ENCODE data around the gene HYAL1.

The HYAL1 gene

GRCh38 chr3:50341996-50342650 is 38.7 kb upstream of the HYAL1 start:
- peaks cover 80% of the 10 kb centered on the region for H3K27me3 ChIP-seq (ENCODE audit: control insufficient read depth, insufficient read depth, low read length)
- H3K4me3 ChIP-seq (ENCODE audit: low read depth, low read length) = no peak overlapping the region
- H3K4me1 ChIP-seq (ENCODE audit: control insufficient read depth, insufficient read depth, low read length) = peaks cover 3% of the 10 kb centered on the region
- no peaks in the 10 kb centered on the region for H3K36me3 ChIP-seq (ENCODE audit: control insufficient read depth, insufficient read depth, low read length)
- H3K9ac ChIP-seq (ENCODE audit: low read depth, low read length) = no peak overlapping the region
- no peaks in the 10 kb centered on the region for H3K9me3 ChIP-seq (ENCODE audit: control insufficient read depth, insufficient read depth, low read length)

- no peaks in the 10 kb centered on the region for H3K9me3 ChIP-seq (ENCODE audit: control insufficient read depth, insufficient read depth, low read length)
- H3K36me3 ChIP-seq (ENCODE audit: control insufficient read depth, insufficient read depth, low read length) = no peaks in the 10 kb centered on the region
- H3K4me1 ChIP-seq (ENCODE audit: control insufficient read depth, insufficient read depth, low read length) = peaks cover 3% of the 10 kb centered on the region
- H3K27me3 ChIP-seq (ENCODE audit: control insufficient read depth, insufficient read depth, low read length) = peaks cover 77% of the 10 kb centered on the region
- no peak overlapping the region for H3K9ac ChIP-seq (ENCODE audit: low read depth, low read length)
- H3K4me3 ChIP-seq (ENCODE audit: low read depth, low read length) = peak overlapping the region; percentile 58
Measured at GRCh38 chr3:50341537-50341936, 38.2 kb upstream of the HYAL1 start.

DNA sequence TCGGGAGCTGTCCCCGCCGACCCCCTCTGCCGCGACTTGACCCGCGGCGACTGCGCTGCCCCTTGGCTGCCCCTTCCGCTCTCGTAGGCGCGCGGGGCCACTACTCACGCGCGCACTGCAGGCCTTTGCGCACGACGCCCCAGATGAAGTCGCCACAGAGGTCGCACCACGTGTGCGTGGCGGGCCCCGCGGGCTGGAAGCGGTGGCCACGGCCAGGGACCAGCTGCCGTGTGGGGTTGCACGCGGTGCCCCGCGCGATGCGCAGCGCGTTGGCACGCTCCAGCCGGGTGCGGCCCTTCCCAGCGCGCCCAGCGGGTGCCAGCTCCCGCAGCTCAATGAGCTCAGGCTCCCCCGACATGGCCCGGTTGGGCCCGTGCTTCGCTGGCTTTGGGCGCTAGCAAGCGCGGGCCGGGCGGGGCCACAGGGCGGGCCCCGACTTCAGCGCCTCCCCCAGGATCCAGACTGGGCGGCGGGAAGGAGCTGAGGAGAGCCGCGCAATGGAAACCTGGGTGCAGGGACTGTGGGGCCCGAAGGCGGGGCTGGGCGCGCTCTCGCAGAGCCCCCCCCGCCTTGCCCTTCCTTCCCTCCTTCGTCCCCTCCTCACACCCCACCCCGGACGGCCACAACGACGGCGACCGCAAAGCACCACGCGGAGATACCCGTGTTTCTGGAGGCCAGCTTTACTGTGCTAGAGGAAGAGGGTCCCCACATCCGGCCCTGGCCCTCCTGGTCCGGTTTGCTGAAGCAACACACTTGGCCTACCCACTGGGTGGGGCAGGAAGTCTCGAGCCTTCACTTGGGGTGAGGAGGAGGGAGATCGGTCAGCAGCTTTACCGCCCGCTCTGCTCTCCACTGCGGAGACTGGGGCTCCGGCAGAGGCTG is 37.3 kb upstream of the HYAL1 start, which contains the start of gene RASSF1:
Gene RASSF1 (minus strand): TSS at position 389 of the 882 bp plus-strand sequence. CDS start 31 bp downstream, at position 358.
- peaks cover 3% of the 10 kb centered on the region for H3K4me1 ChIP-seq (ENCODE audit: control insufficient read depth, insufficient read depth, low read length)
- H3K9ac ChIP-seq (ENCODE audit: low read depth, low read length) = peak within 1 kb of the TSS; percentile 24
- H3K36me3 ChIP-seq (ENCODE audit: control insufficient read depth, insufficient read depth, low read length) = no peaks in the 10 kb centered on the region
- peak within 1 kb of the TSS; percentile 58 for H3K4me3 ChIP-seq (ENCODE audit: low read depth, low read length)
- H3K9me3 ChIP-seq (ENCODE audit: control insufficient read depth, insufficient read depth, low read length) = no peaks in the 10 kb centered on the region
- peaks cover 70% of the 10 kb centered on the region for H3K27me3 ChIP-seq (ENCODE audit: control insufficient read depth, insufficient read depth, low read length)

DNA sequence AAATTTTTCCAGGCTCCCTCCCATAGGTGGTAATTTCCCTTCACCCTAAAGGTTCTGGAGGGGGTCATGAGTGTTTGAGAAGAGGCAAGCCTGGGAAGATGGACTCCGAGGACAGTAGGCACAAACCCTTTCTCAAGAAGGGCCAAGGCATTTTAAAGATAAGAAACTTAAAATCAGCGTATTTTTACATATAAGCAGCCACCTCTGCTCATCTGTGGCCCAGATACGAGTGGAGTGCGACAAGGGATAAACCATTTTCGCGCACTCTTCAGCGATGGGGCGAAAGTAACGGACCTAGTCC is 36.7 kb upstream of the HYAL1 start:
- H3K4me3 ChIP-seq (ENCODE audit: low read depth, low read length) = peak overlapping the region; percentile 58
- peaks cover 3% of the 10 kb centered on the region for H3K4me1 ChIP-seq (ENCODE audit: control insufficient read depth, insufficient read depth, low read length)
- no peaks in the 10 kb centered on the region for H3K9me3 ChIP-seq (ENCODE audit: control insufficient read depth, insufficient read depth, low read length)
- peaks cover 67% of the 10 kb centered on the region for H3K27me3 ChIP-seq (ENCODE audit: control insufficient read depth, insufficient read depth, low read length)
- no peaks in the 10 kb centered on the region for H3K36me3 ChIP-seq (ENCODE audit: control insufficient read depth, insufficient read depth, low read length)
- no peak overlapping the region for H3K9ac ChIP-seq (ENCODE audit: low read depth, low read length)

DNA sequence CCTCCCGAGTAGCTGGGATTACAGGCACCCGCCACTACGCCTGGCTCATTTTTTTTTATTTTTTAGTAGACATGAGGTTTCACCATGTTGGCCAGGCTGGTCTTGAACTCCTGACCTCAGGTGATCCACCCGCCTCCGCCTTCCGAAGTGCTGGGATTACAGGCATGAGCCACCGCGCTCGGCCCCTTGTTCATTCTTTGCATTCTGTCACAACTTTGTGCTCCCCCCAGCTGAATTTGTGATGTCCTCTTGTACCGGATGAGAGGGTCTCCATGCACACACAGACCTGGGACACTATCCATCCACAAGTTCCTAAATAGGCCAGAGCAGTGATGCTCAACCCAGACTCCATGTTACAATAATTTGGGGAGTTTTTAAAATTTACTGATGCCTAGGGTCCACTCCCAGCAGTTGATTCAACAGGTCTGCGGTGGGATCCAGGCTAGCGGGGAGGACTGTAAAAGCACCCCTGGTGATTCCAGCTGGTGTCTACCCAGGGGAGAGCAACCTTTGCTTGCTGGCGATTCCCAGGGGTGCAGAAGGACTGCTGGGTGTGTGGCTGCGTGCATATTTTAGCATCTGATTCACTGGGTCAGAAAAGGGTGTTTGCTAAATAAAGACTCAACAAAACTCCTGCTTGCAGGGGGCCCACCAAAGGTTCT is 36.2 kb upstream of the HYAL1 start:
- Histone ChIP-seq H3K9me3 (ENCODE audit: control insufficient read depth, insufficient read depth, low read length) (no peaks in the 10 kb centered on the region), H3K36me3 (ENCODE audit: control insufficient read depth, insufficient read depth, low read length) (no peaks in the 10 kb centered on the region), H3K4me1 (ENCODE audit: control insufficient read depth, insufficient read depth, low read length) (peaks cover 4% of the 10 kb centered on the region), H3K9ac (ENCODE audit: low read depth, low read length) (no peak overlapping the region), H3K4me3 (ENCODE audit: low read depth, low read length) (peak overlapping the region; percentile 58), H3K27me3 (ENCODE audit: control insufficient read depth, insufficient read depth, low read length) (peaks cover 62% of the 10 kb centered on the region)

GRCh38 chr3:50338965-50339364 is 35.6 kb upstream of the HYAL1 start:
- H3K27me3 ChIP-seq (ENCODE audit: control insufficient read depth, insufficient read depth, low read length) = peaks cover 56% of the 10 kb centered on the region
- H3K4me1 ChIP-seq (ENCODE audit: control insufficient read depth, insufficient read depth, low read length) = peaks cover 6% of the 10 kb centered on the region
- H3K9me3 ChIP-seq (ENCODE audit: control insufficient read depth, insufficient read depth, low read length) = no peaks in the 10 kb centered on the region
- no peaks in the 10 kb centered on the region for H3K36me3 ChIP-seq (ENCODE audit: control insufficient read depth, insufficient read depth, low read length)
- H3K4me3 ChIP-seq (ENCODE audit: low read depth, low read length) = no peak overlapping the region
- no peak overlapping the region for H3K9ac ChIP-seq (ENCODE audit: low read depth, low read length)

- Histone ChIP-seq H3K4me3 (ENCODE audit: low read depth, low read length) (peak overlapping the region; percentile 95), H3K27me3 (ENCODE audit: control insufficient read depth, insufficient read depth, low read length) (peaks cover 41% of the 10 kb centered on the region), H3K36me3 (ENCODE audit: control insufficient read depth, insufficient read depth, low read length) (peaks cover 5% of the 10 kb centered on the region), H3K4me1 (ENCODE audit: control insufficient read depth, insufficient read depth, low read length) (peaks cover 6% of the 10 kb centered on the region), H3K9me3 (ENCODE audit: control insufficient read depth, insufficient read depth, low read length) (no peaks in the 10 kb centered on the region), H3K9ac (ENCODE audit: low read depth, low read length) (peak overlapping the region; percentile 91)
Measured at GRCh38 chr3:50337175-50337861, 33.9 kb upstream of the HYAL1 start.

GRCh38 chr3:50336452-50337174 is 33.2 kb upstream of the HYAL1 start:
- Histone ChIP-seq H3K4me1 (ENCODE audit: control insufficient read depth, insufficient read depth, low read length) (peaks cover 6% of the 10 kb centered on the region), H3K4me3 (ENCODE audit: low read depth, low read length) (peak overlapping the region; percentile 95)

DNA sequence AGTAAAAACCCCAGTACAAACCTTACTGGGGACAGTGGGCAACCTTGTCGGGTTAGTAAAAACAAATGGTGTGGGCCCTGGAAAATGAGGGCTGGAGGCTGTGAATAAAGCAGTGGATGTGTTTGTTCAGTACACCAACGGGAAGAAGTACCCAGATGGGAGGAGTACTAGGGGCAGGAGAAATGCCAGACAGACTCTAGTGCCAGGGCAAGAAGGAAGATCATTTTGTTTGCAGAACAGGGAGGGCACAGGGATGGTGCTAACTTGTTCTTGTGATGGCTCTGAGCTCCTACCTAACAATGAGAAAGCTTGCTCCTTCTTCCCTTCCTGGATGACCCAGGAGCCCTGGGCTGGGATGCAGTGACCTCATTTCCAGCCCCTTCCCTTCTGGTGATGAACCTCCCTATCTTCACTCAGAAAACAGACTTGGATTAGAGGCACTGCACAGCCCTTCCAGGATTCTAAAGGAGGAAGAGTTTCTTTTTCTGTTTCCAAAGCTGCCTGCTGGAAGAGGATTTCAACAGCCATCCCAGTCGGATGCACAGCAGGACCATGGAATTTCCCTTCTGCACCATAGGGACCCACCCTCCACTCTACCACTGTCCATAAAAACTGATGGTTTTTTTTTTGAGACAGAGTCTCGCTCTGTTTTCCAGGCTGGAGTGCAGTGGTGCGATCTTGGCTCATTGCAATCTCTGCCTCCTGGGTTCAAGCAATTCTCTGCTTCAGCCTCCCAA is 31.1 kb upstream of the HYAL1 start:
- Histone ChIP-seq H3K9me3 (ENCODE audit: control insufficient read depth, insufficient read depth, low read length) (no peaks in the 10 kb centered on the region), H3K4me1 (ENCODE audit: control insufficient read depth, insufficient read depth, low read length) (peaks cover 3% of the 10 kb centered on the region), H3K9ac (ENCODE audit: low read depth, low read length) (no peak overlapping the region), H3K27me3 (ENCODE audit: control insufficient read depth, insufficient read depth, low read length) (peaks cover 14% of the 10 kb centered on the region), H3K36me3 (ENCODE audit: control insufficient read depth, insufficient read depth, low read length) (peaks cover 24% of the 10 kb centered on the region), H3K4me3 (ENCODE audit: low read depth, low read length) (peak overlapping the region; percentile 18)

More at GRCh38 chr3:50336452-50337174, 33.2 kb upstream of the HYAL1 start:
- H3K9ac ChIP-seq (ENCODE audit: low read depth, low read length) = peak overlapping the region; percentile 91
- no peaks in the 10 kb centered on the region for H3K9me3 ChIP-seq (ENCODE audit: control insufficient read depth, insufficient read depth, low read length)
- peaks cover 9% of the 10 kb centered on the region for H3K36me3 ChIP-seq (ENCODE audit: control insufficient read depth, insufficient read depth, low read length)
- H3K27me3 ChIP-seq (ENCODE audit: control insufficient read depth, insufficient read depth, low read length) = peaks cover 34% of the 10 kb centered on the region

DNA sequence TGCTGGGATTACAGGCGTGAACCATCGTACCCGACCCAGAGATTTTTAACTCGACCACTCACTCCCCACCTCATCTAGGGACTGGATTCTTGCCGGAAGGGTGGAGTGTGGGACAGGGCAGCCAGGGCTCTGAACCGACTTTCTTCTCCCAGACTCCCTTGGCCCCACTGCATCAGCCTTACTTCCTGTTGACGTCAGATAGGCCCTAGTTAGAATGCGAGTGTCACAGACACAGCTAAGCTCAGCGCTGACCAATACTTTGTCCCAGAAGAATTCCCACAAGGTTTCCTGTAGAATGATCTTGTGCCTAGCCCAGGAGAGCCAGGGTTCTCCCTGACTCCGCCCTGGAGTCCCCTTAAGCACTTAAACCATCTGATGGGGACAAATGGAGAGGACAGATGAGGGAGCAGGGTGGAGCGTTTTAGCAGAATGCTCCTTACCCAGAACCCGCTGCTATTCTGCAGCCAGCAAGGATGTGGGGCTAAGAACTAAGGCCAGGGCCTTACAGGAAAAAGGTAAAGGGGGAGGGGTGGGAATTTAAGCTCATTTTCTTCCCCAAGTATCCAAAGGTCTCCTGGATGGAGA is 30.5 kb upstream of the HYAL1 start:
- H3K9ac ChIP-seq (ENCODE audit: low read depth, low read length) = no peak overlapping the region
- H3K4me3 ChIP-seq (ENCODE audit: low read depth, low read length) = no peak overlapping the region
- H3K36me3 ChIP-seq (ENCODE audit: control insufficient read depth, insufficient read depth, low read length) = peaks cover 24% of the 10 kb centered on the region

More for the DNA sequence above, 30.5 kb upstream of the HYAL1 start:
- Histone ChIP-seq H3K4me1 (ENCODE audit: control insufficient read depth, insufficient read depth, low read length) (peaks cover 3% of the 10 kb centered on the region), H3K27me3 (ENCODE audit: control insufficient read depth, insufficient read depth, low read length) (peaks cover 7% of the 10 kb centered on the region), H3K9me3 (ENCODE audit: control insufficient read depth, insufficient read depth, low read length) (no peaks in the 10 kb centered on the region)
